WTC11 (cell line): Measurements from ENCODE around the gene AMBRA1. TPM values are rescaled to one million over a fixed set of nuclear protein-coding genes. Genes with fewer than 3 reads are reported as not detected.

Experiments used
- ATAC-seq: fragments of 200-7000 bp; cut with Tn5 transposase; 2 replicates; pipeline ENCODE4 v1.10.0; 2021; ENCODE audit warnings: mild to moderate bottlenecking, moderate library complexity
- CTCF ChIA-PET: fragments of 300-600 bp; sonication (Branson Sonifier 250); formaldehyde crosslinking; loops from one replicate; lab custom pipeline; 2021; ENCODE audit warnings: antibody characterized with exemption; lab: Charles Lee
- POLR2A ChIA-PET: fragments of 350-600 bp; sonication (Branson Sonifier 250); formaldehyde crosslinking; loops from one replicate; lab custom pipeline; 2021; ENCODE audit warnings: antibody characterized with exemption; lab: Charles Lee
- DNase-seq: peaks from one replicate; pipeline ENCODE4 v3.0.0; 2021; ENCODE audit warnings: low spot score
- H3K27ac Mint-ChIP-seq: 2 replicates; pipeline ENCODE4 v1.8.0; 2021; ENCODE audit warnings: mixed read lengths
- H3K27me3 Mint-ChIP-seq: 2 replicates; pipeline ENCODE4 v1.8.0; 2021; ENCODE audit warnings: low read depth, mild to moderate bottlenecking, moderate library complexity, mixed read lengths
- H3K36me3 Mint-ChIP-seq: 2 replicates; pipeline ENCODE4 v1.8.0; 2021; ENCODE audit warnings: mixed read lengths
- H3K4me1 Mint-ChIP-seq: 2 replicates; pipeline ENCODE4 v1.8.0; 2022; ENCODE audit warnings: mixed read lengths
- H3K4me3 Mint-ChIP-seq: 2 replicates; pipeline ENCODE4 v1.8.0; 2021; ENCODE audit warnings: mild to moderate bottlenecking, moderate library complexity, mixed read lengths
- H3K9me3 Mint-ChIP-seq: 2 replicates; pipeline ENCODE4 v1.8.0; 2021; ENCODE audit warnings: mixed read lengths
- ARID4B ChIP-seq: sonication (generic); formaldehyde crosslinking; IDR thresholded peaks from 2 replicates; pipeline ENCODE4 v1.8.0; 2023; ENCODE audit warnings: missing genetic modification reagents, mild to moderate bottlenecking, borderline replicate concordance
- E2F4 ChIP-seq: sonication (generic); formaldehyde crosslinking; IDR thresholded peaks from 2 replicates; pipeline ENCODE4 v1.8.1; 2022; ENCODE audit warnings: low read depth, mild to moderate bottlenecking, moderate library complexity, missing genetic modification reagents, borderline replicate concordance
- FOXP1 ChIP-seq: sonication (generic); formaldehyde crosslinking; IDR thresholded peaks from 2 replicates; pipeline ENCODE4 v1.8.0; 2022; ENCODE audit warnings: missing genetic modification reagents, mild to moderate bottlenecking, moderate library complexity, borderline replicate concordance
- IRF1 ChIP-seq: sonication (generic); formaldehyde crosslinking; IDR thresholded peaks from 2 replicates; pipeline ENCODE4 v1.8.0; 2023; ENCODE audit warnings: missing genetic modification reagents
- JAZF1 ChIP-seq: fragments of 250-450 bp; sonication (Bioruptor Pico); IDR thresholded peaks from 2 replicates; pipeline ENCODE4 v1.9.0; 2021; ENCODE audit warnings: moderate library complexity, mild to moderate bottlenecking, inconsistent platforms
- MAX ChIP-seq: sonication (generic); formaldehyde crosslinking; IDR thresholded peaks from 2 replicates; pipeline ENCODE4 v1.8.0; 2022; ENCODE audit warnings: mild to moderate bottlenecking, missing genetic modification reagents
- MXD4 ChIP-seq: fragments of 250-450 bp; sonication (Bioruptor Pico); IDR thresholded peaks from 2 replicates; pipeline ENCODE4 v1.8.0; 2021; ENCODE audit warnings: mild to moderate bottlenecking, moderate library complexity, borderline replicate concordance
- TEAD1 ChIP-seq: sonication (generic); formaldehyde crosslinking; IDR thresholded peaks from 2 replicates; pipeline ENCODE4 v1.8.0; 2022; ENCODE audit warnings: mild to moderate bottlenecking, missing genetic modification reagents
- ZNF121 ChIP-seq: sonication (generic); formaldehyde crosslinking; IDR thresholded peaks from 2 replicates; pipeline ENCODE4 v1.8.0; 2023; ENCODE audit warnings: missing genetic modification reagents
- ZNF138 ChIP-seq: sonication (generic); formaldehyde crosslinking; conservative IDR thresholded peaks from 2 replicates; pipeline ENCODE4 v1.8.1; 2022; ENCODE audit warnings: mild to moderate bottlenecking, moderate library complexity, missing genetic modification reagents
- ZNF219 ChIP-seq: sonication (generic); formaldehyde crosslinking; IDR thresholded peaks from 2 replicates; pipeline ENCODE4 v1.8.0; 2023; ENCODE audit warnings: missing genetic modification reagents, mild to moderate bottlenecking, borderline replicate concordance
- total RNA-seq: library from RNA; stranded (reverse); gene quantifications from 3 replicates; pipeline ENCODE4 v1.2.3, GENCODE V29; 2021

AMBRA1 gene
- total RNA-seq, 1 experiment from 2014 or later, result 35.0 TPM

GRCh38 chr11:46478196-46478595 is 115.6 kb downstream of the AMBRA1 start (continued):
- TF ChIP-seq ARID4B (CRISPR knock-in tag) (no peak), ZNF219 (CRISPR knock-in tag) (no peak), E2F4 (CRISPR knock-in tag) (no peak), FOXP1 (no peak)
- TF ChIP-seq, all 79 proteins: peak for 0

GRCh38 chr11:46477136-46477535 is 116.7 kb downstream of the AMBRA1 start:
- no peaks in the 10 kb centered on the region for H3K9me3 Mint-ChIP-seq
- no peaks in the 10 kb centered on the region for H3K27me3 Mint-ChIP-seq
- no peak for ATAC-seq
- H3K27ac Mint-ChIP-seq, result no peak overlapping the region; the same call in 1 of the 2 replicates
- ChIA-PET CTCF (interaction anchor here (1.5 to 6.2 kb wide), 2 partner anchors 13 to 70 kb away, joined by 3 to 42 read pairs; no protein-coding TSS in a partner anchor), POLR2A (interaction anchor here (0.7 kb wide), 2 partner anchors 38 to 117 kb away, joined by 3 read pairs; no protein-coding TSS in a partner anchor)
- no peak for DNase-seq
- no peaks in the 10 kb centered on the region for H3K4me1 Mint-ChIP-seq
- no peak for TF ChIP-seq IRF1 (CRISPR knock-in tag)
- H3K4me3 Mint-ChIP-seq, result no peak overlapping the region
- H3K36me3 Mint-ChIP-seq, result no peaks in the 10 kb centered on the region

DNA sequence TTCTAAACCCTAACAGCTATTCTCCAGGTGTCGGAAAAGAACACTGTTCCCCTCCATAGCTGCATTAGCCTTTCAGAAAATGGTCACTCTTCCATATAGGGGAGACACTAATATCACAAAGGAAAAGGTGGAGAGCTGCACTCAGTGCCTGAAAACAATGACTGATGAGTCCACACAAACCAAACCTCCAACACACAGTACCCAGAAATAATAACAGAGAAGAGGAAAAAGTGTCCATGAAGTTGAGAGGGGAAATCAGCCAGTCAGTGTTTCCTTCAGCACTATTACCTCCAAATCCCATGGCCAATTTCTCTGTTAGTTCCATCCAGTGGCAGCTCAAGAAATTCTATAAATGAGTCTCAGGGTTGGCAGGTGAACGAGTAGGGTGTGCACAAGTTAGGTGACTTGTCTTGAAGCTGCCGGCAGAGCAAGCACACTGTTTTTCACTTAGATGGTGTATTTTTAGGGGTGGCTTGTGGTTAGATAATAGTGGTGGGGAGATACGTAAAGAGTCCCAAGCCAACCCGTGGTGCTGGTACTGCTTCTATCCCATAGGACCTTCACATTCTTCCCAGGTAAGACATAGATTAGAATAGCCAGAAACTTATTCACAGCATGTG is 117.8 kb downstream of the AMBRA1 start:
- Mint-ChIP-seq H3K4me1 (no peaks in the 10 kb centered on the region), H3K9me3 (no peaks in the 10 kb centered on the region), H3K27ac (no peak overlapping the region; the same call in 1 of the 2 replicates), H3K4me3 (no peak overlapping the region), H3K36me3 (no peaks in the 10 kb centered on the region), H3K27me3 (no peaks in the 10 kb centered on the region)
- CTCF ChIA-PET, result interaction anchor here (0.7 to 6.2 kb wide), 3 partner anchors 14 to 69 kb away, joined by 3 to 42 read pairs (median 3); no protein-coding TSS in a partner anchor
- POLR2A ChIA-PET, result no interaction called here
- no peak for TF ChIP-seq ZNF121 (CRISPR knock-in tag)
- no peak for TF ChIP-seq MXD4 (CRISPR knock-in tag)
- TF ChIP-seq FOXP1, result no peak
- TF ChIP-seq MAX (CRISPR knock-in tag), result no peak
- DNase-seq, result no peak
- ATAC-seq, result no peak

GRCh38 chr11:46475051-46475925 is 118.5 kb downstream of the AMBRA1 start:
- Mint-ChIP-seq H3K4me1 (no peaks in the 10 kb centered on the region), H3K27ac (no peak overlapping the region), H3K36me3 (no peaks in the 10 kb centered on the region), H3K9me3 (no peaks in the 10 kb centered on the region), H3K27me3 (no peaks in the 10 kb centered on the region), H3K4me3 (no peak overlapping the region)
- TF ChIP-seq TEAD1 (CRISPR knock-in tag), result no peak
- no peak for TF ChIP-seq ZNF138
- no peak for TF ChIP-seq JAZF1
- DNase-seq (no peak), ATAC-seq (no peak)
- ChIA-PET CTCF (interaction anchor here (1.5 to 6.2 kb wide), 2 partner anchors 15 to 68 kb away, joined by 3 to 42 read pairs; no protein-coding TSS in a partner anchor), POLR2A (no interaction called here)
